M059J (cell line): ENCODE measurements around the gene MXRA7. TPM values are rescaled to one million over a fixed set of nuclear protein-coding genes. Genes with fewer than 3 reads are reported as not detected.
"Not testable (repeated sequence)": the region's sequence is repeated elsewhere in the genome, so short reads cannot be mapped to it uniquely, and the experiment has no call there.

Experiments
- DNase-seq: peaks from one replicate; pipeline ENCODE4 v3.0.0-alpha.2; 2012; ENCODE audit warnings: low read depth
- total RNA-seq: library from RNA; depleted of rRNA; stranded (reverse); fragments of >200 nt; shearing (Covaris generic); gene quantifications from 2 replicates; pipeline ENCODE4 v1.2.3, GENCODE V29; 2014

MXRA7 gene
- total RNA-seq, 1 experiment from 2014 or later, result 142 TPM

- peak; percentile 97 for DNase-seq
Observed at GRCh38 chr17:76716146-76716838, 5.5 kb upstream of the MXRA7 start.

GRCh38 chr17:76715496-76715830, 4.7 kb upstream of the MXRA7 start:
- DNase-seq, result no peak

GRCh38 chr17:76714822-76715495, 4.2 kb upstream of the MXRA7 start:
- DNase-seq, result peak; percentile 57

DNA sequence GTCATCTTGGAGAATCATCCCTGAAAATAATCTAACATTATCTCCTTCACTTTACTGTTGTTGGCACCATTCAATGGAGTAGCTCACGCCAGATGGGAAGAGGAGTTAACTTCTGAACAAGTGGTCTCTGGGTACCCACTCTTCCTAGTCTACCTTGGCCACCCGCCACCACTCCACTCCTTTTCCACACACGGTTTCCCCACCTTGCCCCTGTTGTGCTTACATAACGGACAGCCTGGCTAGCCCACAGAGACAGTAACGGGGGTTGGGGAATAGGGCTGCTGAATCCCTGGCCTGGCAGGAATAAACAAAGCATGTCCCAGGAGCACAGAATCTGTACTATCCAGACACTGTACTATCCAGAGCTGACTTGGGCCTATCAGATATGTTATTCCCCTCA, 3.6 kb upstream of the MXRA7 start:
- DNase-seq, result no peak

DNA sequence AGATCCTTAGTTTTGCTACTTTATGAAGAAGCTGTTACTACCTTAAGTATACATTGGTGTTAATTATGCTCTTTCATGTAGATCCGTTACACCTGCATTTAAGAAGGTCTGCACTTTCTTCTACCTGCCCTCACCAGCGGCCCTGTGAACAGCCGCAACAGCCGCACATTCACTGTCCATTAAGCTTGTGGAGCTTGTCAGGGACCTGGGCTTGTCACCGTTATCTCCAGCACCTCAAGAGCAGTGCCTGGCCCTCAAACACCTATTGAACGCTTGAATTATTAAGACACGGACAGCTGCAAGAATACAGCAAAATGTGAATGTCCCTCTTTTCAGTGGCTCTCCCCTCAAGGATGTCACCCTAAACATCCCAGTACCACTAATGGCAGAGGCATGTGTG, 3.0 kb upstream of the MXRA7 start:
- no peak for DNase-seq

GRCh38 chr17:76712321-76712720, 1.6 kb upstream of the MXRA7 start:
- DNase-seq, result not testable (repeated sequence)

GRCh38 chr17:76709951-76710862, 558 bp downstream of the MXRA7 start:
- DNase-seq, result peak; percentile 37

DNA sequence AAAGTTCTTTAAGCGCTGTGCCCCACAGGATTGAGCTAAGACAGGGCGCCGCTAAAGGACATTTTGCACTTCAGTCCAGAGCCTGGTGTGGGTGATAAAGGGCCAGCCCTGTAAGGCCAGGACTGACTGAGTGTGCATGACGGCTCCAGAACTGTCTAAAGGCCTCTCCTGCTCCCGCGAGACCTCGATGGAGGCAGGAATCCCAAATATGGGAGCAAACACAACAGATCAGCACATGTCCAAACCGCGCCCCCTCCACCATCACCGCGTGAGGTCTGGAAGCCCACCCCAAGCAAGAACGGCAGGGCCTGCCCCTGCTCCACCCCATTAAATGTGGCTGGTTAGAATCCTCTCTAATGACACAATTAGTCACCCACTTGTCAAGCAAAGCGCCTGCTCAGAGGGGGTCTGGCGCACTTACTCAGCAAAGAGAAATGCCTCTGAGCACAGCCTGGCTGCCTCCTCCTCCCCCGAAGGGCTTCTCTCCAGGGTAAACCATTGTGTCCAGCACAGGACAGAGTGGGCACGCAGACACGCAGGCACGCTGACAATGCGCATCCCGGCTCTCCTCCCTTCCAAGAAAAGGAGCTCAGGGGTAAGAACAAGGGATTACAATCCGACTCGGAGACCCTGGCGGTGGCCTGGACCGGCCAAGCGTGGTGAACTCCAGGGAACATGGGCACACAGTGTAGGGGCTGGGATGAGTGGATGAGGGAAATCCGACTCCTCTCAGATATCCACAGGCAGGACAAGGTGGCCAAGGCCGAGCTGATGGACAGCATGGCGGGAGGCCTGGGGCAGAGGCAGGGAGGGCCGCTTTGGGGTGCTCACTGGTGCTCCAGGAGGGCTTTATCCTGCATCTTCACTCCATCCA, 1.5 kb downstream of the MXRA7 start:
- peak; percentile 94 for DNase-seq

GRCh38 chr17:76707985-76708807, 2.6 kb downstream of the MXRA7 start:
- DNase-seq, result no peak

- no peak for DNase-seq
Observed at GRCh38 chr17:76706817-76707216, 3.9 kb downstream of the MXRA7 start.

- no peak for DNase-seq
Observed at GRCh38 chr17:76704805-76705204, 6.0 kb downstream of the MXRA7 start.

GRCh38 chr17:76702941-76703637, 7.7 kb downstream of the MXRA7 start:
- DNase-seq, result no peak

GRCh38 chr17:76702076-76702475, 8.7 kb downstream of the MXRA7 start:
- DNase-seq, result no peak

GRCh38 chr17:76701471-76701967, 9.2 kb downstream of the MXRA7 start:
- no peak for DNase-seq

GRCh38 chr17:76700617-76701470, 9.9 kb downstream of the MXRA7 start:
- DNase-seq, result no peak

GRCh38 chr17:76700270-76700616, 10.5 kb downstream of the MXRA7 start:
- DNase-seq, result no peak

DNA sequence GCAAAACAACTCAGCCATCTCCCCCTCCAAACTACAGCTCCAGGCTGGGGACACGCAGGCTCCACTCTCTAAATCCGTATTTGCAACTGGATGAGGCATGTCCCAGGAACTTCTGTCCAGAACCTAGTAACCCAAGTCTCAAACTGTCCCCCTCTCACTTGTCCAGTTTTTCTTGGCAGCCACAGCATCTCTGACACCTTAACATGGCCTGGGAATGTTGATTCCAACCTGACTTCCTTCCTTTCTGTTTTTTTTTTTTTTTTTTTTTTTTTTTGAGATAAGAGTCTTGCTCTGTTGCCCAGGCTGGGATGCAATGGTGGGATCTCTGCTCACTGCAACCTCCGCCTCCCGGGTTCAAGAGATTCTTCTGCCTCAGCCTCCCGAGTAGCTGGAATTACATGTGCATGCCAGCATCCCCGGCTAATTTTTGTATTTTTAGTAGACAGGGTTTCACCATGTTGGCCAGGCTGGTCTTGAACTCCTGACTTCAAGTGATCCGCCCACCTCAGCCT, 12.2 kb downstream of the MXRA7 start:
- DNase-seq, result not testable (repeated sequence)

DNA sequence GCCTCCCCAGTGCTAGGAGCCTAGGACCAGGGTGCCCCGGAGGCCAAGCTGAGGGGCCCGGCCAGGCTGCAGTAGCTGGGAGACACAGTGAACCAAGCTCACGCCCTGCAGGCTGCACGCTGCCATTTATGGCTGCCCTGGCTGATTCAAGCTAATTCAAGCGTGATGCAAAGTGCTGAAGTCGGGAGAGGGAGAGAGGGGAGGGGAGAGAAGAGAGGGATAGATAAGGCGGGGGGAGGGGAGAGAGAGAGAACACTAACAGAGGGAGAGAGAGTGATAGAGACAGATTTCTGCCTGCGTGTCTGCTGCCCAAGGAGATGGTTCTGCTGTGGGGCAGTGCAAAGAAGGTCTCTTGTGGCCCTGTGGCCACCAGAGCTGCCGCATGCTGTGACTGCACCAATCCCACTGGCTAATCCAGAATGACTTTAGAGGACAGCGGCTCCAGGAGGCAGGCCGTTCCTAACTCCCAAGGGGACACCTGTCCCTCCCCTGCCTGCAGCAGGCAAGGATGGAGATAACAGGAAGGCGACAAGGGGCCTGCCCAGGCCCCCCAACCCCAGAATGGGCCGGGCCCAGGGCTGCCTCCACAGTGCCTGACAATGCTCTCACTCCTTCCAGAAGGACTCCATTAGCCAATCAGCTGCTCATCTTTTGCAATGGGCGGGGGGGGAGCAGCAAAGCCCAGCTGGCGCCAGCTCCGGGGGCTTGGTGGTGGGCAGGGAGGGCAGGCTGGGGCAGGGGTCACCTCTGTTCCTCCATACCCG, 12.9 kb downstream of the MXRA7 start:
- peak; percentile 39 for DNase-seq
